H9 (cell line): ENCODE results near the gene SYT17. TPM values are rescaled to one million over a fixed set of nuclear protein-coding genes. Genes with fewer than 3 reads are reported as not detected.

Experiments
- DNase-seq: peaks from one replicate; pipeline ENCODE4 v3.0.0-alpha.2; 2017
- H2AFZ ChIP-seq: one replicate; pipeline ENCODE4 v1.6.1; 2013; ENCODE audit warnings: mild to moderate bottlenecking, low read length, control low read depth, moderate library complexity
- H2AK5ac ChIP-seq: 2 replicates; pipeline ENCODE4 v1.6.1; 2013; ENCODE audit warnings: low read length, control low read depth, mixed read lengths; ENCODE audit not compliant: insufficient read length
- H2BK120ac ChIP-seq: one replicate; pipeline ENCODE4 v1.6.1; 2013; ENCODE audit warnings: low read depth, mild to moderate bottlenecking, low read length, control low read depth, inconsistent platforms; ENCODE audit not compliant: poor library complexity, severe bottlenecking
- H2BK12ac ChIP-seq: 2 replicates; pipeline ENCODE4 v1.6.1; 2013; ENCODE audit warnings: low read length, control low read depth, mixed read lengths, low read depth; ENCODE audit not compliant: insufficient read length
- H2BK15ac ChIP-seq: 2 replicates; pipeline ENCODE4 v1.6.1; 2013; ENCODE audit warnings: low read depth, low read length, control low read depth
- H2BK20ac ChIP-seq: one replicate; pipeline ENCODE4 v1.6.1; 2013; ENCODE audit warnings: low read depth, mild to moderate bottlenecking, low read length, control low read depth, inconsistent platforms; ENCODE audit not compliant: poor library complexity, severe bottlenecking
- H2BK5ac ChIP-seq: 2 replicates; pipeline ENCODE4 v1.6.1; 2013; ENCODE audit warnings: low read length, control low read depth, mixed read lengths; ENCODE audit not compliant: insufficient read length
- H3K14ac ChIP-seq: 2 replicates; pipeline ENCODE4 v1.6.1; 2013; ENCODE audit warnings: low read length, control low read depth; ENCODE audit not compliant: insufficient read depth
- H3K18ac ChIP-seq: 2 replicates; pipeline ENCODE4 v1.6.1; 2013; ENCODE audit warnings: low read depth, mild to moderate bottlenecking, mixed read lengths, low read length, control low read depth; ENCODE audit not compliant: insufficient read length
- H3K23ac ChIP-seq: 2 replicates; pipeline ENCODE4 v1.6.1; 2013; ENCODE audit warnings: low read length, control low read depth, mixed read lengths, low read depth; ENCODE audit not compliant: insufficient read length
- H3K23me2 ChIP-seq: 2 replicates; pipeline ENCODE4 v1.6.1; 2013; ENCODE audit warnings: low read depth, mild to moderate bottlenecking, mixed read lengths, low read length, control low read depth; ENCODE audit not compliant: insufficient read length, poor library complexity, severe bottlenecking
- H3K27ac ChIP-seq: 2 replicates; pipeline ENCODE4 v1.5.1; 2013; ENCODE audit warnings: low read length, control low read depth, mixed read lengths, low read depth; ENCODE audit not compliant: insufficient read length
- H3K27me3 ChIP-seq: 2 replicates; pipeline ENCODE4 v1.6.1; 2013; ENCODE audit warnings: low read length, control low read depth, inconsistent platforms; ENCODE audit not compliant: insufficient read depth
- H3K4ac ChIP-seq: 2 replicates; pipeline ENCODE4 v1.6.1; 2013; ENCODE audit warnings: low read depth, mild to moderate bottlenecking, control low read depth, inconsistent platforms, low read length, moderate library complexity
- H3K4me1 ChIP-seq: 2 replicates; pipeline ENCODE4 v1.6.1; 2013; ENCODE audit warnings: low read length, control low read depth, inconsistent platforms; ENCODE audit not compliant: insufficient read depth
- H3K4me2 ChIP-seq: 2 replicates; pipeline ENCODE4 v1.6.1; 2013; ENCODE audit warnings: low read length, control low read depth, mixed read lengths; ENCODE audit not compliant: insufficient read length, insufficient read depth
- H3K56ac ChIP-seq: 2 replicates; pipeline ENCODE4 v1.6.1; 2013; ENCODE audit warnings: low read depth, mild to moderate bottlenecking, mixed read lengths, low read length, control low read depth; ENCODE audit not compliant: insufficient read length
- H3K79me1 ChIP-seq: 2 replicates; pipeline ENCODE4 v1.6.1; 2013; ENCODE audit warnings: low read depth, mild to moderate bottlenecking, moderate library complexity, low read length, control low read depth, inconsistent platforms; ENCODE audit not compliant: insufficient read depth, poor library complexity, severe bottlenecking
- H3K79me2 ChIP-seq: 2 replicates; pipeline ENCODE4 v1.6.1; 2013; ENCODE audit warnings: low read length, control low read depth, inconsistent platforms; ENCODE audit not compliant: insufficient read depth
- H3K9ac ChIP-seq: 2 replicates; pipeline ENCODE4 v1.6.1; 2013; ENCODE audit warnings: low read length, control low read depth, mixed read lengths; ENCODE audit not compliant: insufficient read length; ENCODE audit errors: extremely low read depth
- H3K9me3 ChIP-seq: one replicate; pipeline ENCODE4 v1.6.1; 2013; ENCODE audit warnings: low read depth, low read length, inconsistent platforms; ENCODE audit not compliant: control insufficient read depth
- H3T11ph ChIP-seq: one replicate; pipeline ENCODE4 v1.6.1; 2013; ENCODE audit warnings: mild to moderate bottlenecking, low read length, control low read depth, inconsistent platforms
- H4K20me1 ChIP-seq: one replicate; pipeline ENCODE4 v1.6.1; 2013; ENCODE audit not compliant: control insufficient read depth, insufficient read length, insufficient read depth
- H4K5ac ChIP-seq: 2 replicates; pipeline ENCODE4 v1.6.1; 2013; ENCODE audit warnings: low read depth, mild to moderate bottlenecking, mixed read lengths, low read length, control low read depth; ENCODE audit not compliant: insufficient read length
- H4K8ac ChIP-seq: replicated peaks from 2 replicates; pipeline ENCODE4 v1.6.1; 2013; ENCODE audit warnings: low read length, control low read depth, mixed read lengths, low read depth; ENCODE audit not compliant: insufficient read length
- H4K91ac ChIP-seq: 2 replicates; pipeline ENCODE4 v1.6.1; 2013; ENCODE audit warnings: low read depth, mild to moderate bottlenecking, moderate library complexity, mixed read lengths, low read length, control low read depth; ENCODE audit not compliant: insufficient read length
- H3K27ac Mint-ChIP-seq, 3 experiments: 2 replicates in 2 of 3; 3 replicates in 1 of 3; pipeline ENCODE4 v1.8.0; 2020 to 2021; ENCODE audit warnings: mixed read lengths in 3 of 3, mild to moderate bottlenecking in 1 of 3, moderate library complexity in 1 of 3
- H3K27me3 Mint-ChIP-seq: 2 replicates; pipeline ENCODE4 v1.8.0; 2021; ENCODE audit warnings: low read depth, mild to moderate bottlenecking, moderate library complexity, mixed read lengths
- H3K36me3 Mint-ChIP-seq, 3 experiments: 2 replicates in 2 of 3; 3 replicates in 1 of 3; pipeline ENCODE4 v1.8.0; 2020 to 2021; ENCODE audit warnings: low read depth in 3 of 3, mixed read lengths in 3 of 3; ENCODE audit not compliant: insufficient read depth in 1 of 3
- H3K4me1 Mint-ChIP-seq, 2 experiments: 2 replicates each; pipeline ENCODE4 v1.8.0; 2020; ENCODE audit warnings: mixed read lengths in 2 of 2
- H3K4me3 Mint-ChIP-seq, 2 experiments: 2 replicates in 1 of 2; 3 replicates in 1 of 2; pipeline ENCODE4 v1.8.0; 2020 to 2021; ENCODE audit warnings: mild to moderate bottlenecking in 2 of 2, mixed read lengths in 2 of 2, moderate library complexity in 1 of 2
- H3K9me3 Mint-ChIP-seq, 2 experiments: 2 replicates in 1 of 2; 3 replicates in 1 of 2; pipeline ENCODE4 v1.8.0; 2020; ENCODE audit warnings: mild to moderate bottlenecking in 2 of 2, mixed read lengths in 2 of 2, moderate library complexity in 1 of 2
- WGBS: extraction: QIAGEN DNeasy Blood & Tissue Kit; methylation state at CpG from one replicate; pipeline ENCODE4 v1.1.7; 2013; ENCODE audit warnings: missing lambda C conversion rate, low lambda C conversion rate, mixed read lengths; ENCODE audit not compliant: insufficient read length; ENCODE audit errors: extremely low coverage; 5-methylcytosine and 5-hydroxymethylcytosine counted together
- total RNA-seq: library from RNA; stranded (reverse); gene quantifications from 2 replicates; pipeline ENCODE4 v1.2.1, GENCODE V29; 2021
- TF ChIP-seq, protein P1 (sequence below): fragments of 200-600 bp; sonication (generic); conservative IDR thresholded peaks from 3 replicates; pipeline ENCODE4 v1.8.0; 2021; ENCODE audit warnings: antibody characterized with exemption, mild to moderate bottlenecking

The SYT17 gene
- total RNA-seq, 1 experiment from 2014 or later: 3.0 TPM

DNA sequence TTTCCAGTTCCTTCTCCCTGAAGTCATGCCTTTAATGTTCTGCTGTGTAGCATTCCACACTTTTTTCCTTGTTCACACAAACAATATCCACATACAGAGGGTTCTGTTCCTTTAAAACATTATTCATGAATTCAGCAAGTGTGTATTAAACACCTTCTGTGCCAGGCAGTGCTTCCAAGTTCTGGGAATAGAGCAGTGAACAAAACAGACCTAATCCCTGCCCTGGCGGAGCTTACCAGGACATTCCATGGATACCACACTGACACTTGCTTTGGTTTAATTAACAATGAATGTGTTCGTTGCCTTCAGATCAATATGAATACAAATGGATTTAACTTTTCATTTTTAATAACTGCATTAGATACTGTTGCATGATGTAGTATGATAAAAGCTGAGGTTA lies 59.6 kb downstream of the SYT17 start:
- Histone ChIP-seq H4K91ac (no peak overlapping the region), H4K8ac (no peak overlapping the region), H4K5ac (no peak overlapping the region), H3K23ac (no peak overlapping the region), H3K23me2 (no peaks in the 10 kb centered on the region), H3K9me3 (peaks cover 6% of the 10 kb centered on the region), H3K79me1 (no peaks in the 10 kb centered on the region), H2AFZ (no peak overlapping the region), H3T11ph (no peak overlapping the region), H2BK15ac (no peak overlapping the region), H3K18ac (no peak overlapping the region), H3K4ac (no peak overlapping the region), H4K20me1 (no peaks in the 10 kb centered on the region), H3K27ac (no peak overlapping the region), H2AK5ac (no peak overlapping the region), H3K14ac (no peak overlapping the region), H3K56ac (no peak overlapping the region), H3K4me1 (peaks cover 5% of the 10 kb centered on the region; the same call in 1 of the 2 replicates), H2BK12ac (no peak overlapping the region), H3K79me2 (no peaks in the 10 kb centered on the region), H3K9ac (no peak overlapping the region), H2BK120ac (no peak overlapping the region), H3K27me3 (no peaks in the 10 kb centered on the region), H3K4me2 (no peak overlapping the region), H2BK5ac (no peak overlapping the region), H2BK20ac (no peak overlapping the region)
- peak overlapping the region in 1 of 2 experiments; percentile 18; a peak in 1 of 5 replicates for H3K4me3 Mint-ChIP-seq
- TF ChIP-seq, protein P1, sequence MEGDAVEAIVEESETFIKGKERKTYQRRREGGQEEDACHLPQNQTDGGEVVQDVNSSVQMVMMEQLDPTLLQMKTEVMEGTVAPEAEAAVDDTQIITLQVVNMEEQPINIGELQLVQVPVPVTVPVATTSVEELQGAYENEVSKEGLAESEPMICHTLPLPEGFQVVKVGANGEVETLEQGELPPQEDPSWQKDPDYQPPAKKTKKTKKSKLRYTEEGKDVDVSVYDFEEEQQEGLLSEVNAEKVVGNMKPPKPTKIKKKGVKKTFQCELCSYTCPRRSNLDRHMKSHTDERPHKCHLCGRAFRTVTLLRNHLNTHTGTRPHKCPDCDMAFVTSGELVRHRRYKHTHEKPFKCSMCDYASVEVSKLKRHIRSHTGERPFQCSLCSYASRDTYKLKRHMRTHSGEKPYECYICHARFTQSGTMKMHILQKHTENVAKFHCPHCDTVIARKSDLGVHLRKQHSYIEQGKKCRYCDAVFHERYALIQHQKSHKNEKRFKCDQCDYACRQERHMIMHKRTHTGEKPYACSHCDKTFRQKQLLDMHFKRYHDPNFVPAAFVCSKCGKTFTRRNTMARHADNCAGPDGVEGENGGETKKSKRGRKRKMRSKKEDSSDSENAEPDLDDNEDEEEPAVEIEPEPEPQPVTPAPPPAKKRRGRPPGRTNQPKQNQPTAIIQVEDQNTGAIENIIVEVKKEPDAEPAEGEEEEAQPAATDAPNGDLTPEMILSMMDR: no peak
- H3K4me1 Mint-ChIP-seq: peaks cover 22% of the 10 kb centered on the region in 2 experiments
- H3K27me3 Mint-ChIP-seq: no peaks in the 10 kb centered on the region
- peaks cover 13 to 16% (median 15%) of the 10 kb centered on the region in 3 experiments; a peak in 6 of 7 replicates for H3K36me3 Mint-ChIP-seq
- no peak for DNase-seq
- peak overlapping the region in 1 of 3 experiments; percentile 56; a peak in 3 of 7 replicates for H3K27ac Mint-ChIP-seq
- no CpG with 5 or more reads among the region's 2 CpGs for WGBS
- H3K9me3 Mint-ChIP-seq: peaks cover 0 to 3% of the 10 kb centered on the region in 2 experiments; a peak in 1 of 5 replicates
